ENCODE measurements around the gene USP51.
"Not testable (repeated sequence)": the region's sequence is repeated elsewhere in the genome, so short reads cannot be mapped to it uniquely, and the experiment has no call there.

USP51 gene

DNA sequence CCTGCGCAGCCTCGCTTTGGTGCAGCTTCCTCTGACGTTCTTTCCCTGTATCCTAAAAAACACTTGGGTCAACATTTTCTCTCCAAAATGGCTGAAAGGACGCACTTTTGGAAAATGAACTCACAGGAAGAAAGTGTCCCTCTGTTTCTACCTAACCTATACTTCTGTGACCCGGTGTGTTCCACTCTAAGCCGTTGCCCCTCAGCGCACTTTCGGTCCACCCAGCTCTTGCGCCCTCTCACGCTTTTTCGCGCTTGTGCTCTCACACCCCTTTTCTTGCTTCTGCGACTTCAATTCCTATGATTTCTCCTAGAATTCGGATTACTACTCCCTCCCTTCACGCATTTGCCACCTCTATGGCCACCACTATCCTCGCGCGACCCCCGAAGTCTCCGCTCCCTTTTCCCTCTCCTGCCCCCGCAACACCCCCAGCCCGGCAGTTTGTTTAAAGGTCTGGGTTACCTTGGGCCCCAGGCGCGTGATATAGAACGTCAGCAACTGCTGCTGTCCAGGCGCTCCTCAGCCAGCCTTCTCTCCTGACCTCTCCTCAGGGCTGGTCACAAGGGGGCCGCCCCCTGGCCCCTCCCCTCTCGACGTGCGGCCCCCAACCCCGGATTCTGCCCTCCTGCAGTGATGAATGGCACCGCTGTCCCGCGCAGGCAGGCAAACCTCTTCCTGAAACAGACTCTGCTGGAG is at the start of gene USP51:
USP51 (minus strand) TSS at position 535 of the 696 bp plus-strand sequence. CDS start 909 bp downstream, outside the sequence.
- DNase-seq (ENCODE audit: low spot score), result peak; percentile 27
- TF ChIP-seq, protein P1, sequence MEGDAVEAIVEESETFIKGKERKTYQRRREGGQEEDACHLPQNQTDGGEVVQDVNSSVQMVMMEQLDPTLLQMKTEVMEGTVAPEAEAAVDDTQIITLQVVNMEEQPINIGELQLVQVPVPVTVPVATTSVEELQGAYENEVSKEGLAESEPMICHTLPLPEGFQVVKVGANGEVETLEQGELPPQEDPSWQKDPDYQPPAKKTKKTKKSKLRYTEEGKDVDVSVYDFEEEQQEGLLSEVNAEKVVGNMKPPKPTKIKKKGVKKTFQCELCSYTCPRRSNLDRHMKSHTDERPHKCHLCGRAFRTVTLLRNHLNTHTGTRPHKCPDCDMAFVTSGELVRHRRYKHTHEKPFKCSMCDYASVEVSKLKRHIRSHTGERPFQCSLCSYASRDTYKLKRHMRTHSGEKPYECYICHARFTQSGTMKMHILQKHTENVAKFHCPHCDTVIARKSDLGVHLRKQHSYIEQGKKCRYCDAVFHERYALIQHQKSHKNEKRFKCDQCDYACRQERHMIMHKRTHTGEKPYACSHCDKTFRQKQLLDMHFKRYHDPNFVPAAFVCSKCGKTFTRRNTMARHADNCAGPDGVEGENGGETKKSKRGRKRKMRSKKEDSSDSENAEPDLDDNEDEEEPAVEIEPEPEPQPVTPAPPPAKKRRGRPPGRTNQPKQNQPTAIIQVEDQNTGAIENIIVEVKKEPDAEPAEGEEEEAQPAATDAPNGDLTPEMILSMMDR (IDR thresholded peaks at IDR 0.05; ENCODE audit: extremely low read depth, missing control alignments), result no peak

DNA sequence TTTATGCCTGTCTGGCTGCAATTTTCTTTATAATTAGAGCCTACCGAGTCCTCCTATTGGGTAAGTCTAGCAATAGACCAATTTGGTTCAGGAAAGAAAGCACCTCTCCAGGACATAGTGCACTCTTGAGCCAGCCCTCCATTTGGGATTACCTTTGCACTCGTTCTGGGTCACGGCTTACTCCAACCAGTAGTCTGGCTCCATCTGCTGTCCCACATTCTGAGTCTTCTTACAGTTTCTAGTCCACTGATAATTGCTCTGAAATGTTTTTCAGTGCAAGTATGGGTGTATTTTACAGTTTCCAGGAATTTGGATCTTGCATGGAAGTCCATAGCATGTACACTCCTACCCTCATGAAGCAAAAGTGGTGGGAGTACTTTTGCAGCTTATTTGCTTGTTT is 34.8 kb upstream of the USP51 start:
- no peak for DNase-seq (ENCODE audit: low spot score)
- TF ChIP-seq, protein P1 (IDR thresholded peaks at IDR 0.05; ENCODE audit: extremely low read depth, missing control alignments), result no peak

DNA sequence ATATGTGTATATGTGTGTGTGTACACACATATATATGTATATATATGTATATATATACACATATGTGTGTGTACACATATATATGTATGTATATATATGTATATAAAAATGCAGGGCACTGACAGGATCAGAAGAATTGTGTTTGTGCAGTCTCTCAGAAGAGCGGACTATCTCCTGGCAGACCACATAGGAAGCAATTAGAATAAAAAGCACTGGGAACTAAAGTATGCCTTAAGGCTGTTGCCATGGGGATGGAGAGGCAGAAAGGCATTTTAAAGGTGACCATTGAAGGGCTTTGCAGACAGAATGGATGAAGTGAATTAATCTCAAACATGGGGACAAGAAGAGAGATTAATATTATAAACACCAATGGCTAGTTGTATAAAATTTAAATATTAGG is 33.7 kb upstream of the USP51 start:
- no peak for DNase-seq (ENCODE audit: low spot score)
- TF ChIP-seq, protein P1 (IDR thresholded peaks at IDR 0.05; ENCODE audit: extremely low read depth, missing control alignments), result no peak

DNA sequence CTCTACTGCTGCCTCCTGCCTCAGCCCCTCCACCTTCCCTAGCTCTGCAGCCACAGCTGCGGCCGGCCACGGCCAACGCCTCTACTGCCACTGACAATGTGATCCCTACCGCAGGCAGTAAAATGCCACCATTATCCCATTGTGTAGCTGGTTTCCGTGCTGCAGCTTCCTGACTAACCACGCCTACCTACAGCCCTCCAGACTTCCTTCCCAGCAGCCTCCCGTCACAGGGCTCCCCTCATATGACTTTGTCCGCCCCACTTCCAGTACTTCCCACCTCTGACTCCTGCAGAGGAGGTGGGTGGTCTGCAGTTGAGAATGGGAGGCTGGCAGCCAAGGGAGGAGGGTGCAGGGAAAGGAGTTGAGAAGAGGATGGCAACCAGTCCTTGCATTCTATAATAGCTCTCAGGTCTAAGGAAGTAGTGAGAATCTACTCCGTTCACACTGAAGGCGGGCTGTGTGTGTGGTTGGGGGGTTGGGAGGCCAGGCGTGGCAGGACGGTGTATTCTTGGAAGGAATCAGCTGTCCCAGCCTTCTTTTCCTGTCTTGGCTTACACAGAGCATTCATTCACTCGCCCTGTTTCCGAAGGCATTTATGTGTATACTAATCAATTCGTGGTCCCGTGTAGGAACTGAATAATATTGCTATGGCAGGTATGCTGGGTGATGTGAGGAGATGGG is 33.1 kb upstream of the USP51 start:
- DNase-seq (ENCODE audit: low spot score), result no peak
- TF ChIP-seq, protein P1 (IDR thresholded peaks at IDR 0.05; ENCODE audit: extremely low read depth, missing control alignments), result no peak

DNA sequence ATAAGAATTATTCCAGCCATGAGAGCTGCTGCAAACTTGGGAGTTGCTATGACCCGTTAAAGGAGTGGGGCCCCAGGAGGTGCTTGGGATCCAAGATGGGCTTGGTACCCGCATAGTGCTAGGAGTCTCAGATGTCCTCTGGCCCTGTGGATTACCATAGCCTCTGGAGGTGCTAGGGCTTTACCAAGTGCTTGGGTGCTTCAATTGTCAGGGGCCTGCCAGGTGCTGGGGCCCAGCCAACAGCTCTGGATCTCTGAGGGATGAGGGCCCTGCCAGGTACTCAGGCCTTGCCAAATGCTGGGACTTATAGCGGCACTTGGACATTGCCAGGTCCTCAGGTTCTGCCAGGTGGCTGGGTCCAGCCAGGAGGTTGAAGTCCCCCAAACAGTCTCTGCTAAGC is 32.0 kb upstream of the USP51 start:
- TF ChIP-seq, protein P1 (IDR thresholded peaks at IDR 0.05; ENCODE audit: extremely low read depth, missing control alignments), result no peak
- DNase-seq (ENCODE audit: low spot score), result no peak

DNA sequence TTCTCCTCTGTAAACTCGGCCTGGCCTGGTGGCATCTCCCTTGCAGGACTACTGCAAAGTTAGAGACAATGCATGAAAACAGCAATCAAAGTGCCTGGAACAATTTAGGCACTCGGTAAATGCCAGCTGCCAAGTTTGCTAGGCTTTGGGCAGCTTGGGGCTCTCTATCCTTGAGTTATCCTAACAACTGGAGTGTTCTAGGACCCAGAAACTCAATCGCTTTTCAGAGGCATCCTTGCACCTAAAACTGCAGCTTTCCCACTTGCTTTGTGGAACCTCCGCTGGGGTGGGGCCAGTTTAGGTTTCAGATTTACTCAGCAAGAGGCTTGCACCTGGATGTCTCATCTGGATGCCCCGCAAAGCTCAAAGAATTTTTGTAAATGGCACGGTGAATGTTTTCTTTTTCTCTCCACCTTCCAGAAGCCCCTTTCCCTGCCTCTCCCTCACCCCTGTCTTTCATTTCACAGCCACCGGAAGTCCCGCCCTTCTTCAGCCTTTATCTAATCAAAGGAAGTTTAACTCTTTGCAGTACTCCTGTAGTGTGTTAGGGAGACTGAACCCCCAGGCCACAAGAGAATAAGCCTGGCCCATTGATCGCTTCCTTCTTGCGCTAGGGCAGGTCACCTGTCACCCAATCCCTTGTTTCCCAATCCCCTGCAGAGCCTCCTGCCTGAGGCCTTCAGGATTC is 27.3 kb upstream of the USP51 start:
- not testable (repeated sequence) for DNase-seq (ENCODE audit: low spot score)

DNA sequence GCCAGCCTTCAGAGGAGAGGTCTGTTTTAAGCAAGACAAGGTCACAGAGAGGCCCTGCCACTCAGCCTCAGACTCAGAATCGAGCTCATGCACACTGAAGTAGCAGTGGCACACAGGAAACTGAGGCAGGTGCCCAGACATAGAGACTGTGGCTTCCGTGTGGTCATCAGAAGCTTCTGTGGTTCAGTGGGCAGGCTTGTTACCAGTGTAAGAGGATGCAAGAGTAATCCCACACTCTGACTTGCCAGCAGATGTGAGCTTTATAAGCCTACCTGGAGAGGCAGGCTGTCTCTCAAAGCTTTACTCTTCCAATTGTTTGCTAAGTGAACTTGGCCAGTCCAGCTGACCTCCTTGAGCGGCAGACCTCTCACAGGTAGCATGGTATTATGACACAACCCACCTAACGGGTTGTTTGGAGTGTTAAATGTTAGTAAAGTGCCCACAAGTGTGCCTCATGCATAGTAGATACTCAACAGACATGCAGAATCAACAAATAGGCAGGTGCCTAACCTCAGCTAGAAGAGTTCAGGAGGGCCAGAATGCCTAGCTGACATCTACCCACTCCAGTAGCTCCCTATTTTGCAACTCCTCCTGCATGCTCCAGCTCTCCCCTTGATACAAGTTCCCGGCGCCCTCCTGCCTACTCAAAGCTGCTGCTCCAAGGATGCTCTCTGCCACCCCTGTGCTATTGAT is 23.5 kb upstream of the USP51 start:
- DNase-seq (ENCODE audit: low spot score), result not testable (repeated sequence)

DNA sequence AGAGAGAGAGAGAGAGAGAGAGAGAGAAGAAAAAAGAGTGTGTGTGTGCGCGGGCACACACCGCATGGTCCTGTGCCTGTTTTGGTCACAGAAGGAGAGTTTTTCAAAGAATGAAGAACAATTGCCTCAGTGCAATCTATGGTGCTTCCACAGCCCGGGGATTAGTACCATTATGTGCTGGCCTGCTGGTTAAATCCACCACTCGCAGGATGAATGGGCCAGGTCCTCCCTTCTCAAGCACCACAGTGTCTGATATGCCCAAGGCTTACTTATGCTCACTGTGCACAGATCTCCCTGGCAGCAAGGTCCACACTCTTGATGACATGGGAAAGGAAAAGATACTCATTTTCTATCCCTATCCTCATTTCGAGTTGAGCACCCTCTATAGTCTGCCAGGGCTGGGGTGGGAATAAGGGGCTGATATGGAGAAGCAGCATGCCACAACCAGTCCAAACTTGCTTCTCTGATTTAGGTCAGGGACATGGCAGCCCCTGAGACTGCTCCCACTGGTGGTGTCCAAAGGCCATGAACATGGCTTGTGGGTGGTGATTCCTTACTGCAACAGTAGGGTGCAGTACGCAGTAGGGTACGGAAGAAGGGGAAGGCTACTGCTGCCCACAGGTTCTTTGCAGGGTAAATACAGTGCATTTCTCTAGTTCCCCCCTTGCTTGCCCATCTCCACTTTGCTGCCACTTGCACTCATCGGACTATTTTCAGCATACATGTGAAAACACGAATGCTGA is 18.9 kb upstream of the USP51 start:
- DNase-seq (ENCODE audit: low spot score), result not testable (repeated sequence)

DNA sequence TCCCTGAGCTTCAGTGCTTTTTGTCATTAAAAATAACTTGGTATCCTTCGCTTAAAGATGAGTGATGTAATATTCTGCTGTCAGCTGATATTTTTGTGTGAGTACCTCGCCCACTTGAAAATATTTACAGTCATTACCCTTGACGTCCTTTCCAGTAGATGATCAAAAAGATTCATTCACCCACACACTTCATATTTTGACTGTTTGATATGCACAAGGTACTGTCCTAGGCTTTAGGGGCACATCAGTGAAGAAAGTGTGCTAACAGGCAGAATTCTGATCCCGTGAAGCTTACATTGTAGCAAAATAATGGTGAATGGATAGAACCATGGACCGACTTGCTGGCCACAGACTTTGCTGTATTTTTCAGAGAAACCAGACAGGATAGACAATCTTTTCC is 18.1 kb upstream of the USP51 start:
- DNase-seq (ENCODE audit: low spot score), result not testable (repeated sequence)

DNA sequence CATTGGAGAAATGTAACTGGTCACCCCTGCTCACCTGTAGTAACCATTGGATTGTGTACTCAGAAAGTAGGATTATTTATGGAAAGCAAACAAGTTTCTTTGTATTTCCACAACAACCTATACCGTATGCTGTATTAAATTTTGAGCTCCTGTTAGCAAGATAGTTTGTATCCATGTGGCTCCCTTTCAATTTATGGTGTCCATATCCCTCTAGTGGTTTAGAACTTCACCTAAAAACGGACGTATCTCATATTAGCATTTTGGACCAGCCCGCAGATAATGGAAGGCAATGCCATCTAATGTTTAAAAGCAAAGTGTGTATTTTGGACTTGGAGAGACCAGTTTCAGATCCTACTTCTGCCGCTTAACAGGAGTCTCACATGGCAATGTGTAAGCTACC is 17.4 kb upstream of the USP51 start:
- DNase-seq (ENCODE audit: low spot score), result not testable (repeated sequence)

Data from GM20000 (cell line).